ENCODE measurements around the gene RBM19. TPM values are rescaled to one million over a fixed set of nuclear protein-coding genes. Genes with fewer than 3 reads are reported as not detected.

RBM19 gene
- total and polyA plus RNA-seq, 3 donors from 2014 or later: 28.9 to 55.4 (median 49.5) TPM

GRCh38 chr12:113852695-113853490 lies 113.2 kb downstream of the RBM19 start:
- Histone ChIP-seq H3K4me1 (peaks cover 12% of the 10 kb centered on the region), H3K36me3 (ENCODE audit: low read depth, missing control alignments) (no peaks in the 10 kb centered on the region), H3K4me3 (no peak overlapping the region), H3K27ac (no peak overlapping the region), H3K27me3 (no peaks in the 10 kb centered on the region), H3K9me3 (no peaks in the 10 kb centered on the region)
- intact Hi-C loops (cut with DNase I; ENCODE audit: low total_unique reads): no loop called here
- no peak for DNase-seq
- TF ChIP-seq POLR2A (IDR thresholded peaks at IDR 0.05): no peak
- TF ChIP-seq CTCF (IDR thresholded peaks at IDR 0.05): no peak
- WGBS, 2 donors: 81 to 85% methylated on average over 23 to 24 of the region's 24 CpGs

GRCh38 chr12:113852264-113852663 lies 113.9 kb downstream of the RBM19 start:
- Histone ChIP-seq H3K4me3 (no peak overlapping the region), H3K27me3 (no peaks in the 10 kb centered on the region), H3K27ac (no peak overlapping the region), H3K36me3 (ENCODE audit: low read depth, missing control alignments) (no peaks in the 10 kb centered on the region), H3K9me3 (no peaks in the 10 kb centered on the region), H3K4me1 (peaks cover 12% of the 10 kb centered on the region)
- no peak for DNase-seq
- intact Hi-C loops (cut with DNase I; ENCODE audit: low total_unique reads): no loop called here
- 91 to 95% methylated on average over 4 to 5 of the region's 5 CpGs for WGBS, 2 donors
- TF ChIP-seq POLR2A (IDR thresholded peaks at IDR 0.05) (no peak), CTCF (IDR thresholded peaks at IDR 0.05) (no peak)

- Histone ChIP-seq H3K27ac (no peak overlapping the region), H3K4me1 (peaks cover 12% of the 10 kb centered on the region), H3K9me3 (no peaks in the 10 kb centered on the region), H3K4me3 (no peak overlapping the region), H3K36me3 (ENCODE audit: low read depth, missing control alignments) (no peaks in the 10 kb centered on the region), H3K27me3 (no peaks in the 10 kb centered on the region)
- intact Hi-C loops (cut with DNase I; ENCODE audit: low total_unique reads): no loop called here
- no peak for TF ChIP-seq POLR2A (IDR thresholded peaks at IDR 0.05)
- TF ChIP-seq CTCF (IDR thresholded peaks at IDR 0.05): no peak
- peak; percentile 76 for DNase-seq
- 61 to 69% methylated on average over 6 to 8 of the region's 8 CpGs for WGBS, 2 donors
These were observed 115.6 kb downstream of the RBM19 start for GRCh38 chr12:113850309-113851056.

- H3K9me3 ChIP-seq: no peaks in the 10 kb centered on the region
- WGBS, 2 donors: 67 to 75% methylated on average over 3 of the region's 3 CpGs
- no peak overlapping the region for H3K4me3 ChIP-seq
- DNase-seq: no peak
- H3K27ac ChIP-seq: no peak overlapping the region
- TF ChIP-seq POLR2A (IDR thresholded peaks at IDR 0.05) (no peak), CTCF (IDR thresholded peaks at IDR 0.05) (no peak)
- H3K4me1 ChIP-seq: peaks cover 12% of the 10 kb centered on the region
- intact Hi-C loops (cut with DNase I; ENCODE audit: low total_unique reads): no loop called here
- no peaks in the 10 kb centered on the region for H3K27me3 ChIP-seq
- no peaks in the 10 kb centered on the region for H3K36me3 ChIP-seq (ENCODE audit: low read depth, missing control alignments)
These were observed 118.3 kb downstream of the RBM19 start for GRCh38 chr12:113847856-113848255.
